AG09319 (cell line): ENCODE measurements around the gene FBXO5.
"Not testable (repeated sequence)": the region's sequence is repeated elsewhere in the genome, so short reads cannot be mapped to it uniquely, and the experiment has no call there.

Experiments used
- DNase-seq: peaks from one replicate; pipeline ENCODE4 v3.0.0-alpha.2; 2010; ENCODE audit warnings: low read depth; ENCODE audit errors: extremely low read depth
- CTCF ChIP-seq: IDR thresholded peaks from 2 replicates; pipeline ENCODE4 v1.5.1; 2011; ENCODE audit warnings: low read depth, mild to moderate bottlenecking, inconsistent platforms, low read length, moderate library complexity

FBXO5 gene

DNA sequence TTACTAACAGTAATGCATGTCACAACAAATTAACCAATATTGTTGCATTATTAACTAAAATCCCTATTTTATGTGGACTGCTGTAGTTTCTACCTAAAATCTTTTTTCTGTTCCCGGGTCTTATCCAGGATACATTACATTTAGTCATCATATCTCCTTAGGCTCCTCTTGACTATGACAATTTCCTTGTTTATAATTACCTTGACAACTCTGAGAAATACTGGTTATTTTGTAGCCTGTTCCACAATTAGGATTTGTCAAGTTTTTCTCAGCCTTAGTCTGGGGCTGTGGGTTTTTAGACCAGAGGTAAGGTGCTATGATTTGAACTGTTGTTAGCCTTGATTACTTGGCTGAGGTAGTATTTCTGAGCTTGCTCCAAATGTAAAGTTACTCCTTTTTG, 3.7 kb downstream of the FBXO5 start:
- no peak for TF ChIP-seq CTCF
- no peak for DNase-seq

- DNase-seq = no peak
- no peak for TF ChIP-seq CTCF
These were observed 4.8 kb downstream of the FBXO5 start for GRCh38 chr6:152978058-152978457.

- DNase-seq = no peak
- TF ChIP-seq CTCF = no peak
These were observed 5.3 kb downstream of the FBXO5 start for GRCh38 chr6:152977556-152977955.

DNA sequence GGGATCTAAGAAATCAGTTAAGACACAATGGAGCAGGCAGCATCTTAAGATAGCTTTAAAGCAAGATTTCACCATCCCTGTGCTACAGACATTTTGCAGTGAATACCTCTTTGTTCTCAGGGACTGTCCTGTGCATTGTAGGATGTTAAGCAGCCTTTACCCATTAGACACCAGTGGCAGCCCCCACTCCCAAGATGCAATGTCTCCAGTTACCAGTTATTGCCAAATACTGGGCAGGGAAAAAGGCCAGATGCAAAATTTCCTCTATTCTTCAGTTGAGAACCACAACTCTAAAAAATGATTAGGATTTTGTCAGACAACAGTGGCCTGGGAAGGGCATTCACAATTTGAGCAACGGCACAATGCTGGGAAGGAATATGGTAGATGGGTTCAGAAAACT, 6.1 kb downstream of the FBXO5 start:
- TF ChIP-seq CTCF = no peak
- no peak for DNase-seq

DNA sequence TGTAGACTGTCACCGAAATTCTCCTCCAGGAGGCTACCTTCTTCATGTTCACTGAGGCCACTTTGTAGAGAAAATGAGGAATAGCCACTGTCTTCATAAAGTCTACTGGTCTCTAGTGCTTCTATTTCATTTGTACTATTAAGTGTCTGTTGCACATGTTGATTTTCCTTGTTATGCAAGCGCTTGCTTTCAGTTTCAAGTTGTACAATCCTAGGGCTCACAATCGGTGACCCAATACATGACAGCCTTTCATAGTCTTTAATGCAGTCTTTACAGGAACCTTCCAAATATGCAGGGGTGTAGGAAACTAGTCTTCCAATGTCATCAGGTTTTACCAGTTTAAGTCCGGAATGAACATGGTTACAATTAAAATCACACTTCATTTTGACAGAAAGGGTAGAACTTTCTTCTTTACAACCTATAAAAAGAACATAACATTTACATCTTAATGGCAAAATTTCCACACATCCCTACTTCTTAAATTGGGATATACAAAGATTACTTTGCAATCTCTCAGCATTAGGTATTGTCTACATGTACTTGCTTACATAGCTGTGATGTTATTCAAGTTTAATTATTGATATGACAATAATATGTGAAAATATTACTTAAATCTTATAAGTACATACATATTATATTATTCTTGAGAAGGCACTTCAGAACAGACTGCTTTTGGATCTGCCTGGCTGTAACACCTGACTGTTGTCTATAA, 7.5 kb downstream of the FBXO5 start:
- DNase-seq = no peak
- TF ChIP-seq CTCF = no peak

DNA sequence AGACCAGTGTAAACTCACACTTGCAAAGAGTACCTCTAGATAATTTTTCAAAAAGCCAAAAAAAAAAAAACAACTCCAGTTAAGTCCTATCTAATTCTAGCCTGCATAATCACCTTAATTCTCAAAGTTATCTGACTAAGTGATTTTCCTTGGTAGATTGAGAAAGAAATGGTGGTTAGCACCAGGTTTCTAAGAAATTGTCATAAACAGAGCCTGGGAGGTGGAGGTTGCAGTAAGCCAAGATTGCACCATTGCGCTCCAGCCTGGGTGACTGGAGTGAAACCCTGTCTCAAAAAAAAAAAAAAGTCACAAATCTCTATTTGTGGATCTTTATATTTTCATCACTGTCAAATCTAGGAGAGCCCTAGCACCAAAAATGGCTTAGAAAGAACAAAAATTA, 8.9 kb downstream of the FBXO5 start:
- DNase-seq = no peak
- no peak for TF ChIP-seq CTCF

- DNase-seq = no peak
- TF ChIP-seq CTCF = no peak
These were observed 13.0 kb downstream of the FBXO5 start for GRCh38 chr6:152969688-152970418.

- not testable (repeated sequence) for DNase-seq
These were observed 16.5 kb downstream of the FBXO5 start for GRCh38 chr6:152966168-152966894.
